Esophagus muscularis mucosa (tissue), 4 donors: ENCODE data around the gene RAVER2.

Source experiments
- EP300 ChIP-seq: sonication (generic); formaldehyde crosslinking; IDR thresholded peaks from one replicate; pipeline ENCODE4 v1.6.1; 2017; ENCODE audit warnings: antibody characterized with exemption
- POLR2A ChIP-seq: fragments of 450-650 bp; IDR thresholded peaks from one replicate; pipeline ENCODE4 v1.6.1; 2017; ENCODE audit warnings: antibody characterized with exemption, moderate library complexity, mild to moderate bottlenecking, low read depth
- TF ChIP-seq, protein P1 (sequence below), 3 experiments: fragments of 200-600 bp in 2 of 3; fragments of 450-650 bp in 1 of 3; sonication (generic) in 2 of 3; IDR thresholded peaks; one replicate each; pipeline ENCODE4 v1.5.1; 2017 to 2019; ENCODE audit warnings: antibody characterized with exemption in 3 of 3, mild to moderate bottlenecking in 2 of 3, moderate library complexity in 1 of 3

DNA sequence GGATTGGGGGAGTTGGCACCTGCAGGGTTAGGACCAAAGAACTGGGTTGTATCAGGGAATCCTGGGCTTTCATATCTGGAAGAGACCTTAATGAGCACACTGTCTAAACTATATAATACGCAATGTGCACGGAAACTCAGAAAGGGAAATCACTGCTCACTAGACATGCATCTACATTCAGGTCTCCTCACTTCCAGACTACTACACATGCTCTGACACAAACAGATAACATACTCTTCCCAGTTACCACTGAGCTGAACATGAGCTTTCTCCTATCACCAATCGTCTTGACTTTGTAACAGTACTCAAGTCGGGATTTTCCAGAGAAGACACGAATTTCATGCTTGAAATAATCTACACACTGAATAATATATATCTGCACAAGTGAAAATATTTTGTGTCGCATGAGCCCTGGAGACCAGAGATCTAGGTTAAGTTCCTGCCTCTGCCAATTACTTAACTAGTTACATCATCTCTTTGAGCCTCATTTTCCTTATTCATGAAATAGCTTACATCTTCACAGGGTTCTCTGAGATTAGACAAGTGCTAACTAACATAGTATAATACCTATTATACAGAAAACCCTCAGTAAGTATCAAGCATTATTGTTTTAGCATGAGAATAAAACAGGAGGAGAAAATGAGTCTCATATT, 120.4 kb downstream of the RAVER2 start:
- TF ChIP-seq, protein P1, sequence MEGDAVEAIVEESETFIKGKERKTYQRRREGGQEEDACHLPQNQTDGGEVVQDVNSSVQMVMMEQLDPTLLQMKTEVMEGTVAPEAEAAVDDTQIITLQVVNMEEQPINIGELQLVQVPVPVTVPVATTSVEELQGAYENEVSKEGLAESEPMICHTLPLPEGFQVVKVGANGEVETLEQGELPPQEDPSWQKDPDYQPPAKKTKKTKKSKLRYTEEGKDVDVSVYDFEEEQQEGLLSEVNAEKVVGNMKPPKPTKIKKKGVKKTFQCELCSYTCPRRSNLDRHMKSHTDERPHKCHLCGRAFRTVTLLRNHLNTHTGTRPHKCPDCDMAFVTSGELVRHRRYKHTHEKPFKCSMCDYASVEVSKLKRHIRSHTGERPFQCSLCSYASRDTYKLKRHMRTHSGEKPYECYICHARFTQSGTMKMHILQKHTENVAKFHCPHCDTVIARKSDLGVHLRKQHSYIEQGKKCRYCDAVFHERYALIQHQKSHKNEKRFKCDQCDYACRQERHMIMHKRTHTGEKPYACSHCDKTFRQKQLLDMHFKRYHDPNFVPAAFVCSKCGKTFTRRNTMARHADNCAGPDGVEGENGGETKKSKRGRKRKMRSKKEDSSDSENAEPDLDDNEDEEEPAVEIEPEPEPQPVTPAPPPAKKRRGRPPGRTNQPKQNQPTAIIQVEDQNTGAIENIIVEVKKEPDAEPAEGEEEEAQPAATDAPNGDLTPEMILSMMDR (IDR thresholded peaks at IDR 0.05) = no peak
- TF ChIP-seq POLR2A = no peak
- TF ChIP-seq EP300 = no peak
